ENCODE results near the gene FNDC5. TPM values are rescaled to one million over a fixed set of nuclear protein-coding genes. Genes with fewer than 3 reads are reported as not detected.

FNDC5 gene
- total RNA-seq, 1 experiment from 2014 or later, result 0.42 TPM

- no peak for DNase-seq (ENCODE audit: low read depth, low spot score)
- in situ Hi-C loops (cut with HindIII; ENCODE audit: low pct_unique_long_range_greater_than_20kb, low sequenced_read_pairs), result no loop called here
Observed at GRCh38 chr1:32855861-32856617, 14.7 kb downstream of the FNDC5 start.

GRCh38 chr1:32848354-32849063 lies 22.2 kb downstream of the FNDC5 start:
- in situ Hi-C loops (cut with HindIII; ENCODE audit: low pct_unique_long_range_greater_than_20kb, low sequenced_read_pairs), result no loop called here
- DNase-seq (ENCODE audit: low read depth, low spot score), result no peak

GRCh38 chr1:32831878-32832277 lies 38.8 kb downstream of the FNDC5 start:
- in situ Hi-C loops (cut with HindIII; ENCODE audit: low pct_unique_long_range_greater_than_20kb, low sequenced_read_pairs), result no loop called here
- DNase-seq (ENCODE audit: low read depth, low spot score), result no peak

GRCh38 chr1:32830092-32830852 lies 40.4 kb downstream of the FNDC5 start:
- DNase-seq (ENCODE audit: low read depth, low spot score), result no peak
- in situ Hi-C loops (cut with HindIII; ENCODE audit: low pct_unique_long_range_greater_than_20kb, low sequenced_read_pairs), result no loop called here

- in situ Hi-C loops (cut with HindIII; ENCODE audit: low pct_unique_long_range_greater_than_20kb, low sequenced_read_pairs), result no loop called here
- peak; percentile 41 for DNase-seq (ENCODE audit: low read depth, low spot score)
Observed at GRCh38 chr1:32828341-32828740, 42.4 kb downstream of the FNDC5 start.

- in situ Hi-C loops (cut with HindIII; ENCODE audit: low pct_unique_long_range_greater_than_20kb, low sequenced_read_pairs), result no loop called here
- no peak for DNase-seq (ENCODE audit: low read depth, low spot score)
Observed at GRCh38 chr1:32825181-32825580, 45.5 kb downstream of the FNDC5 start.

- in situ Hi-C loops (cut with HindIII; ENCODE audit: low pct_unique_long_range_greater_than_20kb, low sequenced_read_pairs), result no loop called here
- peak; percentile 42 for DNase-seq (ENCODE audit: low read depth, low spot score)
Observed at GRCh38 chr1:32818804-32819541, 51.7 kb downstream of the FNDC5 start.

- in situ Hi-C loops (cut with HindIII; ENCODE audit: low pct_unique_long_range_greater_than_20kb, low sequenced_read_pairs), result no loop called here
Observed at GRCh38 chr1:32817815-32818786, 52.6 kb downstream of the FNDC5 start.

GRCh38 chr1:32817159-32817814 lies 53.4 kb downstream of the FNDC5 start, which contains the start of the genes S100PBP and YARS1:
S100PBP (plus strand) TSS chr1:32817653; CDS start chr1:32826100, 8,447 bp downstream.
YARS1 (minus strand) TSS chr1:32817358; CDS start chr1:32817244, 114 bp downstream.
- in situ Hi-C loops (cut with HindIII; ENCODE audit: low pct_unique_long_range_greater_than_20kb, low sequenced_read_pairs), result no loop called here
- peak; percentile 97 for DNase-seq (ENCODE audit: low read depth, low spot score)

More at GRCh38 chr1:32817815-32818786, 52.6 kb downstream of the FNDC5 start:
- peak; percentile 51 for DNase-seq (ENCODE audit: low read depth, low spot score)

- peak; percentile 42 for DNase-seq (ENCODE audit: low read depth, low spot score)
- in situ Hi-C loops (cut with HindIII; ENCODE audit: low pct_unique_long_range_greater_than_20kb, low sequenced_read_pairs), result no loop called here
Observed at GRCh38 chr1:32816676-32817158, 54.0 kb downstream of the FNDC5 start.

GRCh38 chr1:32813941-32814739 lies 56.6 kb downstream of the FNDC5 start:
- no peak for DNase-seq (ENCODE audit: low read depth, low spot score)
- in situ Hi-C loops (cut with HindIII; ENCODE audit: low pct_unique_long_range_greater_than_20kb, low sequenced_read_pairs), result no loop called here

Other genes starting within 250 kb of the FNDC5 start
- gene ZBTB8OS, start 220.4 kb downstream of the FNDC5 start, total RNA-seq (2014; rRNA removed; shearing (Covaris generic)), result 47.8 and 50.2 TPM in 2 replicates
- gene RBBP4, start 219.7 kb downstream of the FNDC5 start, total RNA-seq (2014; rRNA removed; shearing (Covaris generic)), result 80.8 and 94.1 TPM in 2 replicates
- 2.7 and 3.0 TPM in 2 replicates for gene SYNC, start 168.1 kb downstream of the FNDC5 start, total RNA-seq (2014; rRNA removed; shearing (Covaris generic))
- gene YARS1, start 53.6 kb downstream of the FNDC5 start, total RNA-seq (2014; rRNA removed; shearing (Covaris generic)), result 137 and 153 TPM in 2 replicates
- gene S100PBP, start 53.3 kb downstream of the FNDC5 start, total RNA-seq (2014; rRNA removed; shearing (Covaris generic)), result 16.9 and 21.3 TPM in 2 replicates
- gene HPCA, start 15.6 kb upstream of the FNDC5 start, total RNA-seq (2014; rRNA removed; shearing (Covaris generic)), result not detected in 2 replicates
- gene TMEM54, start 30.5 kb upstream of the FNDC5 start, total RNA-seq (2014; rRNA removed; shearing (Covaris generic)), result 34.9 and 41.6 TPM in 2 replicates
- gene RNF19B, start 93.9 kb upstream of the FNDC5 start, total RNA-seq (2014; rRNA removed; shearing (Covaris generic)), result 30.8 and 32.0 TPM in 2 replicates
- 327 and 348 TPM in 2 replicates for gene AK2, start 166.0 kb upstream of the FNDC5 start, total RNA-seq (2014; rRNA removed; shearing (Covaris generic))
- 5.9 and 8.2 TPM in 2 replicates for gene AZIN2, start 210.2 kb upstream of the FNDC5 start, total RNA-seq (2014; rRNA removed; shearing (Covaris generic))